Transverse colon (tissue), 4 donors: Measurements from ENCODE around the gene HSF2BP.

Experiments used
- CTCF ChIP-seq, 5 experiments: fragments of 200-600 bp in 3 of 5; fragments of 450-650 bp in 2 of 5; sonication (generic) in 3 of 5; IDR thresholded peaks; 1 replicate in 2 of 5; 2 replicates in 3 of 5; pipeline ENCODE4 v1.5.1; 2016 to 2017; ENCODE audit warnings: antibody characterized with exemption in 5 of 5, inconsistent platforms in 3 of 5, mild to moderate bottlenecking in 2 of 5, moderate library complexity in 1 of 5
- EP300 ChIP-seq: sonication (generic); formaldehyde crosslinking; IDR thresholded peaks from one replicate; pipeline ENCODE4 v1.6.1; 2017; ENCODE audit warnings: antibody characterized with exemption, low read depth
- POLR2A ChIP-seq: fragments of 450-650 bp; IDR thresholded peaks from one replicate; pipeline ENCODE4 v1.6.1; 2016; ENCODE audit warnings: antibody characterized with exemption, mild to moderate bottlenecking, moderate library complexity
- POLR2AphosphoS5 ChIP-seq, 3 donors: sonication (generic); formaldehyde crosslinking; IDR thresholded peaks; one replicate each; pipeline ENCODE4 v1.6.1; 2016; ENCODE audit warnings: antibody characterized with exemption in 3 of 3

GRCh38 chr21:43675871-43676270 lies 16.6 kb upstream of the HSF2BP start:
- TF ChIP-seq CTCF (IDR thresholded peaks at IDR 0.05) (no peak), POLR2AphosphoS5 (IDR thresholded peaks at IDR 0.05) (no peak), POLR2A (no peak), EP300 (no peak)
